ENCODE results near the gene CCR5AS.
"Not testable (repeated sequence)": the region's sequence is repeated elsewhere in the genome, so short reads cannot be mapped to it uniquely, and the experiment has no call there.

GRCh38 chr3:46330676-46331075 is 76.2 kb downstream of the CCR5AS start:
- not testable (repeated sequence) for TF ChIP-seq CTCF (IDR thresholded peaks at IDR 0.05); POLR2A (IDR thresholded peaks at IDR 0.05); POLR2AphosphoS5 (IDR thresholded peaks at IDR 0.05; ENCODE audit: insufficient read depth in 1 of 2, low read depth in 1 of 2)

Data from vagina (tissue), 2 donors.